ENCODE results near the gene GALNT7.

GRCh38 chr4:173334085-173334890 is 165.7 kb downstream of the GALNT7 start, which contains the start of gene HMGB2:
- TF ChIP-seq TAF1 (IDR thresholded peaks at IDR 0.05; ENCODE audit: borderline replicate concordance, insufficient read depth, low read length) (peak; percentile 95; the same call in 1 of the 2 replicates), POLR2AphosphoS5 (IDR thresholded peaks at IDR 0.05; ENCODE audit: low read depth, low read length) (peak; percentile 97)

Data from PFSK-1 (cell line).